Stomach (tissue), 9 donors: ENCODE results near the gene DCLRE1C. TPM values are rescaled to one million over a fixed set of nuclear protein-coding genes. Genes with fewer than 3 reads are reported as not detected.

Source experiments
- DNase-seq, 2 donors: peaks; one replicate each; pipeline versions ENCODE4 v3.0.0 to v3.0.0-alpha.2; 2013 to 2019
- H3K27ac ChIP-seq, 5 donors: fragments of 200-600 bp in 4 of 5; sonication (generic) in 4 of 5; one replicate each; pipeline ENCODE4 v1.5.1; 2013 to 2019; ENCODE audit warnings: mild to moderate bottlenecking in 1 of 5, moderate library complexity in 1 of 5
- H3K27me3 ChIP-seq, 3 donors: fragments of 200-600 bp; sonication (generic); one replicate each; pipeline ENCODE4 v1.5.1; 2017 to 2019; ENCODE audit warnings: mixed run types in 1 of 3
- H3K36me3 ChIP-seq, 4 donors: fragments of 200-600 bp; sonication (generic); 1 replicate in 3 of 4; 2 replicates in 1 of 4; pipeline ENCODE4 v1.5.1; 2016 to 2019
- H3K4me1 ChIP-seq, 4 donors: fragments of 200-600 bp; sonication (generic); one replicate each; pipeline ENCODE4 v1.5.1; 2016 to 2019
- H3K4me3 ChIP-seq, 4 donors: fragments of 200-600 bp; sonication (generic) in 3 of 4; one replicate each; pipeline ENCODE4 v1.5.1; 2016 to 2019; ENCODE audit warnings: mild to moderate bottlenecking in 1 of 4
- H3K9me3 ChIP-seq, 4 donors: fragments of 200-600 bp; sonication (generic); one replicate each; pipeline ENCODE4 v1.5.1; 2016 to 2019
- CTCF ChIP-seq, 7 experiments: fragments of 450-650 bp in 4 of 7; fragments of 200-600 bp in 3 of 7; sonication (generic) in 3 of 7; IDR thresholded peaks; one replicate each; pipeline ENCODE4 v1.5.1; 2016 to 2019; ENCODE audit warnings: antibody characterized with exemption in 7 of 7, control low read depth in 2 of 7, mild to moderate bottlenecking in 1 of 7
- EP300 ChIP-seq: sonication (generic); formaldehyde crosslinking; IDR thresholded peaks from one replicate; pipeline ENCODE4 v1.6.1; 2017; ENCODE audit warnings: antibody characterized with exemption
- POLR2A ChIP-seq, 4 donors: fragments of 450-650 bp; IDR thresholded peaks; one replicate each; pipeline ENCODE4 v1.6.1; 2016; ENCODE audit warnings: antibody characterized with exemption in 4 of 4, control low read depth in 2 of 4, mild to moderate bottlenecking in 1 of 4, moderate library complexity in 1 of 4
- POLR2AphosphoS5 ChIP-seq, 3 donors: sonication (generic); formaldehyde crosslinking; IDR thresholded peaks; one replicate each; pipeline ENCODE4 v1.6.1; 2016; ENCODE audit warnings: antibody characterized with exemption in 3 of 3
- WGBS, 5 donors: extraction: QIAGEN DNeasy Blood & Tissue Kit in 3 of 5; methylation state at CpG; one replicate each; pipeline versions ENCODE4 v1.1.5 to v1.1.7; 2013 to 2018; 5-methylcytosine and 5-hydroxymethylcytosine counted together
- intact Hi-C: fragments of 100-400 bp; cut with DNase I; formaldehyde crosslinking; loops from one replicate; pipeline ENCODE4 v1.15.1; 2023; ENCODE audit warnings: low total_unique reads
- polyA plus RNA-seq, 3 donors: library from polyadenylated mRNA; stranded (reverse); fragments of 200-250 nt; gene quantifications; one replicate each; pipeline ENCODE4 v1.2.3, GENCODE V29; 2013
- total RNA-seq, 5 donors: library from RNA; depleted of rRNA; stranded (reverse); fragments of >200 nt; gene quantifications; one replicate each; pipeline versions ENCODE4 v1.1.0 to v1.2.3, GENCODE V29; 2014 to 2016
- donor health status: healthy with polysubstance abuse.
- donor health status: Bipolar disorder and iron deficiency.
- donor health status: healthy.

Gene DCLRE1C
- total and polyA plus RNA-seq, 8 donors = 3.1 to 27.4 (median 7.7) TPM

- no peaks in the 10 kb centered on the region for H3K27me3 ChIP-seq
- peak in 1 of 2 donors; percentile 48 for DNase-seq
- TF ChIP-seq CTCF (IDR thresholded peaks at IDR 0.05) = peak in 3 of 7 experiments; percentile 12 to 54 (median 40)
- no peak for TF ChIP-seq POLR2AphosphoS5 (IDR thresholded peaks at IDR 0.05)
- no peak overlapping the region for H3K27ac ChIP-seq
- intact Hi-C loops = no loop called here
- no peaks in the 10 kb centered on the region for H3K4me1 ChIP-seq
- peaks cover 7 to 48% (median 35%) of the 10 kb centered on the region in 4 donors for H3K36me3 ChIP-seq
- H3K9me3 ChIP-seq = no peaks in the 10 kb centered on the region
- no peak overlapping the region for H3K4me3 ChIP-seq
- 34 to 46% (median 44%) methylated on average over 1 of the region's 1 CpG for WGBS, 5 donors
Observed at GRCh38 chr10:14904316-14904732, 49.6 kb downstream of the DCLRE1C start.

GRCh38 chr10:14891151-14891550 lies 62.7 kb downstream of the DCLRE1C start:
- Histone ChIP-seq H3K4me3 (no peak overlapping the region), H3K4me1 (no peaks in the 10 kb centered on the region), H3K9me3 (no peaks in the 10 kb centered on the region), H3K27me3 (no peaks in the 10 kb centered on the region), H3K36me3 (no peaks in the 10 kb centered on the region), H3K27ac (no peak overlapping the region)
- intact Hi-C loops = no loop called here
- WGBS, 5 donors = 93 to 97% (median 97%) methylated on average over 1 of the region's 1 CpG
- DNase-seq = no peak
- no peak for TF ChIP-seq POLR2AphosphoS5 (IDR thresholded peaks at IDR 0.05)
- no peak for TF ChIP-seq CTCF (IDR thresholded peaks at IDR 0.05)
- no peak for TF ChIP-seq EP300
- no peak for TF ChIP-seq POLR2A (IDR thresholded peaks at IDR 0.05)

- no peaks in the 10 kb centered on the region for H3K36me3 ChIP-seq
- H3K27ac ChIP-seq = no peak overlapping the region
- H3K9me3 ChIP-seq = no peaks in the 10 kb centered on the region
- peak in 1 of 2 donors; percentile 6 for DNase-seq
- H3K27me3 ChIP-seq = no peaks in the 10 kb centered on the region
- TF ChIP-seq POLR2A (IDR thresholded peaks at IDR 0.05) = no peak
- no peak for TF ChIP-seq POLR2AphosphoS5 (IDR thresholded peaks at IDR 0.05)
- no peak for TF ChIP-seq CTCF (IDR thresholded peaks at IDR 0.05)
- no peak for TF ChIP-seq EP300
- WGBS, 5 donors = 88 to 93% (median 89%) methylated on average over 2 of the region's 2 CpGs
- H3K4me3 ChIP-seq = no peak overlapping the region
- intact Hi-C loops = no loop called here
- no peaks in the 10 kb centered on the region for H3K4me1 ChIP-seq
Observed at GRCh38 chr10:14889318-14889717, 64.6 kb downstream of the DCLRE1C start.

GRCh38 chr10:14884082-14884481 lies 69.8 kb downstream of the DCLRE1C start:
- TF ChIP-seq CTCF (IDR thresholded peaks at IDR 0.05) = no peak
- TF ChIP-seq EP300 = no peak
- TF ChIP-seq POLR2A (IDR thresholded peaks at IDR 0.05) = no peak
- TF ChIP-seq POLR2AphosphoS5 (IDR thresholded peaks at IDR 0.05) = no peak
- Histone ChIP-seq H3K4me1 (peaks cover 4 to 15% (median 12%) of the 10 kb centered on the region in 4 donors), H3K9me3 (no peaks in the 10 kb centered on the region), H3K27me3 (no peaks in the 10 kb centered on the region), H3K4me3 (no peak overlapping the region), H3K27ac (no peak overlapping the region), H3K36me3 (no peaks in the 10 kb centered on the region)
- no peak for DNase-seq
- intact Hi-C loops = no loop called here
- 90 to 96% (median 92%) methylated on average over 3 of the region's 3 CpGs for WGBS, 5 donors
